Measurements from ENCODE around the gene PPP4R2.
A peak's percentile ranks its signal among the peaks of the same experiment; 100 is the strongest.

Gene PPP4R2

DNA sequence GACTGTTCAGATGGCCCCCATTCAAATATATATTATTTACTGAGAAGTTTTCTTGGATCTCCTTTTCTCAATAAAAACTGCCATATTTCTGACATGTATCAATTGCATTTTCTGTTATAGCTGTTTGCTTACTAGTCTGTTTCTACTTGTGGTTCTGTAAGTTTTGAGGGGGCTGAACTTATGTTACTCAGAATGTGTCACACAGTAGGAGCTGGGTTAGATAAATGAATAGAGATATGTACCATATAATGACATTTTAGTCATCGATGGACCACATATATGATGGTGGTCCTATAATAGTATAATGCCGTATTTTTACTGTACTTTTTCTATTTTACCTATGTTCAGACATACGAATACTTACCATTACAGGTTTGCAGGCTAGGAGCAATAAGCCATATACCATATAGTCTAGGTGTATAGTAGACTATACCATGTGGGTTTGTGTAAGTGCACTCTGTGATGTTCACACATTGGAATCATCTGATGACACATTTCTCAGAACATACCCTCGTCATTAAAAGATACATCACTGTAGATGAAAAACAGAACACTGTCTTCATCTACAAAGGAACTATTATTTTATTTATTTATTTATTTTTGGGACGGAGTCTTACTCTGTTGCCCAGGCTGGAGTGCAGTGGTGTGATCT lies 22.3 kb downstream of the PPP4R2 start:
- H3K27ac ChIP-seq, result no peak overlapping the region
- DNase-seq (ENCODE audit: low read depth, low spot score), result no peak

DNA sequence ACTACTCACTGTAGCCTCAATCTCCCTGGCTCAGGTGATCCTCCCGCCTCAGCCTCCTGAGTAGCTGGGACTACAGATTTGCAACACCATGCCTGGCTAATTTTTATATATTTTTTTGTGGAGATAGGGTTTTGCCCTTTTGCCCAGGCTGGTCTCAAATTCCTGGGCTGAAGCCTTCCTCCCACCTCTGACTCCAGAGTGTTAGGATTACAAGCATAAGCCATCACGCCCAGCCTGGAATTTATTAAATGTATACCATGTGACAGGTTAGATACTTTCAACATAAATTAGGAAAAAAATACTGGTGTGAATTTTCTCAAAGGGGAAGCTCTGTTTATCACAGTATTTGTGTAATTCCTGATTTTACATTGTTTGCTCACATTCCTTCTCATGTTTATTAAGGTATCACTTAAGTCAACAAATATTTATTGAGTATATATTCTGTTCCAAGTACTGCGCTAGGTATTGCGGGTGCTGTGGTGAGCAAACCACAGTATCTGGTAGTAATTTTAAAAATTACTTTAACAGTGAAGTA lies 24.8 kb downstream of the PPP4R2 start:
- no peak for DNase-seq (ENCODE audit: low read depth, low spot score)
- no peak overlapping the region for H3K27ac ChIP-seq

DNA sequence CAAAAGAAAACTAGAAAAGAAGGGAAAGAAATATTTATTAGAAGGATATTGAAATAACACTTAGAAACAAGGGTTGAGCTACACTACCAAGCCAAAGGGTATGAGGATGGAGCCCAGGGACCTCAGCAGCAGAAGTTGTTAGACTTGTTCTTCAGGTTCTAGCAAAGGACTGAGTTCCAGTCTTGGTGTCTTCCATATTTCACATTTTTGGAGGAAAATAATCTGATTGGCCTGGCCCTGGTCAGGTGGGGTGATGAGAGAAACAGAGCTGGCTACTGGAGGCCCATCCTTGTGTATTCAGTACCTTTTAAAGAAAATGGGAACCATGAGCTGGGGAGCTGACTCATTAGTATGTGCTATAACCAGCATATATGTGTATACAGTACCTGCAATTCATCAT lies 28.2 kb downstream of the PPP4R2 start:
- H3K27ac ChIP-seq, result peak overlapping the region; percentile 15
- DNase-seq (ENCODE audit: low read depth, low spot score), result no peak

GRCh38 chr3:73026111-73026759 lies 29.6 kb downstream of the PPP4R2 start:
- no peak for DNase-seq (ENCODE audit: low read depth, low spot score)
- no peak overlapping the region for H3K27ac ChIP-seq

DNA sequence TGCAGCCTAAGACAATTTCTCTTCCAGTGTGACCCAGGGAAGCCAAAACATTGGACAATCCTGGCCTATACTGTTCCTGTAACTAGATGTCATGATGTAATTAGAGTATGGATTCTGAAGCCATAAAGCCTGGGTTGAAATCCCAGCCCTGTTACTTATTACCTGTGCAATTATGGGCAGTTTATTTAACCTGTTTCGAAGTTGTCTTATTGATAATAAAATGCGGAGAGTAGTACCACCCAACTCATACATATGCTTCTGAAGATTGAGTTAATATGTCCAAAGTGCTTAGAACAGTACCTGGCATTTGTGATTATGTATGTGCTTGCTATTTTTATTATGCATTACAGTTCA lies 30.1 kb downstream of the PPP4R2 start:
- no peak overlapping the region for H3K27ac ChIP-seq
- no peak for DNase-seq (ENCODE audit: low read depth, low spot score)

DNA sequence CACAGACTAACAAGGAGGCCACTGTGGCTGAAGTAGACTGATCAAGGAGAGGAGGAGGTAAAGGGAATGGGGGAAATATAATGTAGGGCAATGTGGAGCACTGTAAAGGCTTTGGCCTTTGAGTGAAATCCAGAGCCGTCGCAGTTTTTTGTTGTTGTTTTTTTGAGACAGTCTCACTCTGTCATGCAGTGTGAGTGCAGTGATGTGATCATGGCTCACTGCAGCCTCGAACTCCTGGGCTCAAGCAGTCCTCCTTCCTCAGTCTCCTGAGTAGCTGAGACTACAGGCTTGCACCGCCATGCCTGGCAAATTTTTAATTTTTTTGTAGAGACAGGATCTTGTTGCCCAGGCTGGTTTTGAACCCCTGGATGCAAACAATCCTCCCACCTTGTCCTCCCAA lies 32.2 kb downstream of the PPP4R2 start:
- no peak for DNase-seq (ENCODE audit: low read depth, low spot score)
- peak overlapping the region; percentile 63 for H3K27ac ChIP-seq

DNA sequence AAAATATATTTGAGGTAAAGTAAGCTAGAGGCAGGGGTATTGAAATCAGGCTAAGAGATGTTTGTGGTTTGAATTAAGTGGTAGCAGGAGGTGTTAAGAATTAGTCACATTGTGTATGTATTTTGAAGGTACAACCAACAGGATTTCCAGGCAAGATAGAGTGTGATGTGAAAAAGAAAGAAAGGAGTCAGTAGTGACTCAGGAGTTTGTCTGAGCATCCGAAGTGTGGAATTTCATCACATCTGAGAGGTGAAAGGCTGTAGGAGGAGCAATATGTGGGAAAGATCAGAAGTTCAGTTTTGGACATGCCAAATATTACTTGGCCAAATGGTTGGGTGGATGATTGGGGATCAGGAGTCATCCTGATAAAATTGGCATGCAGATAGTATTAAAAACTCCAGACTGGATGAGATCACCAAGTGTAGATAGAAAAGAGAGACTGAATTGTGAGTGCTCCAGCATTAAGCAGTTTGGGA lies 32.7 kb downstream of the PPP4R2 start:
- DNase-seq (ENCODE audit: low read depth, low spot score), result peak; percentile 67
- peak overlapping the region; percentile 63 for H3K27ac ChIP-seq

DNA sequence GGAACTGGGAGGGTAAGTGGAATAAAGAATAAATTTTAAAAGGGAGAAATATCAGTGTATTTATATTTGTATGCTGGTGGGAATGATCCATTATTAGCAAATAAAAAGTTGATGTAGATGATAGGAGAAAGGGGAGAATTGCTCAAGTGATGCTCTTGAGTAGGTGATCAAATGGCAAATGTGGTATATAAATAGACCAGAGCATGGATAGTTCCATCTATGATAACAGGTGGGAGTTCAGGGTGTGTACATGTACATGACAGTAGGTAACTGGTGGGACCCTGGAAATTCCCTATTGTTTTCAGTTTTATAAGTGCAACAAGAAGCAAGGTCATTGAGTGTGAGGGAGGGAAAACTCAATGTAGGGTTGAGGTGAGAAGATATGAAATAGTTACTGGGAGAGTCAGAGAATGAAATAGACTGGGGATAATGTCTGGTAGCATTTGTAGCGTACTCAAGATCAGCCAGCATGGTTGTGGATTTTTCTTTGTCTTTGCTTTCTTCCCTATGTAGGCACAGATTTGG lies 33.5 kb downstream of the PPP4R2 start:
- H3K27ac ChIP-seq, result peak overlapping the region; percentile 63
- DNase-seq (ENCODE audit: low read depth, low spot score), result no peak

DNA sequence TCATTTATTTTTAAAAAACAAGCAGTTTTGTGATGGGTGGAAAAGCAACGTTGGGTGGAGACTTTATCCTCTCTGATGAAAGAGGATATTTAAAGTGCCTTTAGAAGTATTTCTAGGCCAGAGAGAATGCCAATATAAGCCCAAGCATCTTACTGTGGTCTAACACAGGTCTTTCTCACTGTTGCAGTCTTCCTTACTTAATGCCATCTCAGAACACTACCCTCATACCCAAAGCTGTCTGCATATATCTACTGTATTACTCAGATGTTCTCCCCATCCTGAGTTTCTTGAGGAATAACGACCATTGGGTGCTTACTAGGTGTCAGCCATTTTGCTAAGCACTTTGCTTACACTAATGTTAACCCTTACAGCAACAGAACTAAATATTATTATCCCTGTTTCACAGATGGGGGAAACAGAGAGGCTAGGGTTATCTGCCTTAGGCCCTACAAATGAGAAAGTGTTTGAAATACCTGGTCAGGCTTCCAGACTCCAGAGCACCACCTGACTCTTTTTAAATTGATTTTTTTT lies 35.0 kb downstream of the PPP4R2 start:
- no peak overlapping the region for H3K27ac ChIP-seq
- DNase-seq (ENCODE audit: low read depth, low spot score), result no peak

GRCh38 chr3:73036694-73037591 lies 40.3 kb downstream of the PPP4R2 start:
- DNase-seq (ENCODE audit: low read depth, low spot score), result no peak
- peak overlapping the region; percentile 25 for H3K27ac ChIP-seq

GRCh38 chr3:73041537-73041936 lies 44.9 kb downstream of the PPP4R2 start:
- DNase-seq (ENCODE audit: low read depth, low spot score), result no peak
- no peak overlapping the region for H3K27ac ChIP-seq

GRCh38 chr3:73043414-73043813 lies 46.8 kb downstream of the PPP4R2 start:
- no peak overlapping the region for H3K27ac ChIP-seq

DNA sequence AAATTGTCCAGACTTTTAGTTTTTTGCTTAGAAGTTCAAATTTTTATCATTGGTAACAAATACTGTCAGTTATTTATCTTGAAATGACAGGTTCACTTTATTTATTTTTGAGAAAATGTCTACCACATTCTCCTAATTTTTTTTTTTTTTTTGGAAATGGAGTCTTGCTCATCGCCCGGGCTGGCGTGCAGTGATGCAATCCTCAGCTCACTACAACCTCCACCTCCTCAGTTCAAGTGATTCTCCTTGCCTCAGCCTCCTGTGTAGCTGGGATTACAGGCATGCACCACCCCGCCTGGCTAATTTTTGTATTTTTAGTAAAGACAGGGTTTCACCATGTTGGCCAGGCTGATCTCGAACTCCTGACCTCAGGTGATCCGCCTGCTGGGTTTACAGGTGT lies 48.8 kb downstream of the PPP4R2 start:
- DNase-seq (ENCODE audit: low read depth, low spot score), result no peak
- no peak overlapping the region for H3K27ac ChIP-seq

More at GRCh38 chr3:73043414-73043813, 46.8 kb downstream of the PPP4R2 start:
- no peak for DNase-seq (ENCODE audit: low read depth, low spot score)

GRCh38 chr3:73046195-73046594 lies 49.6 kb downstream of the PPP4R2 start:
- no peak overlapping the region for H3K27ac ChIP-seq
- no peak for DNase-seq (ENCODE audit: low read depth, low spot score)

- no peak overlapping the region for H3K27ac ChIP-seq
- DNase-seq (ENCODE audit: low read depth, low spot score), result no peak
These were observed 52.7 kb downstream of the PPP4R2 start for GRCh38 chr3:73049319-73049718.

DNA sequence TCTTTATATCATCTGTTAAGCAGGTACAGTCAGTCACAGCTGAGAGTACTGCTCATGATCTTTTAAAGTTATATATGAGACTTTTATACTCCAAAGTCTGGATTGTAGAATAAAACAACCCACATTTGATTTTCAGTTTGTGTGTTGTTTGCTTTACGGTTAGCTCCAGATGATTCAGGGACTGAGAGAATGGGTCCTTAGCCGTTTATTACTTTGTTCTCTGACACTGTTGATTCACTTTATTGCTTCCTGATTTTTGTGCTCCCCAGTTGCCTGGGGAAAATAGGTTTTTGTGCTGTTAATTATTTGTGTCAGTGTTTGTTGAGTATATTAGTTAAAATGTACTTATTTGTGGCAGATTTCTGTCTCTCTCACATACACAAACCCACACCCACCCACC lies 56.2 kb downstream of the PPP4R2 start:
- no peak for DNase-seq (ENCODE audit: low read depth, low spot score)
- H3K27ac ChIP-seq, result peak overlapping the region; percentile 18

DNA sequence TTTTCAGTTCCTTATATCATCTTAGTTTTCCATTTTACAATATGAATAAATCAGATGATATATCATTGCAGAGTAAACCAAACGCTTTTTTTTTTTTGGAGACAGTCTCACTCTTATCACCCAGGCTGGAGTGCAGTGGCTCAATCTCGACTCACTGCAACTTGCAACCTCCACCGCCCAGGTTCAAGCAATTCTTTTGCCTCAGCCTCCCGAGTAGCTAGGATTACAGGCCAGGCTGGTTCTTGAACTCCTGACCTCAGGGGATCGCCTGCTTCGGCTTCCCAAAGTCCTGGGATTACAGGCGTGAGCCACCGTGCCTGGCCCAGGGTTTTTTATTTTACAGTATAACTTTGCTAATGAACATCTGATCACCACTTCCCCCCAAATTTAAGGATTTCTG lies 59.0 kb downstream of the PPP4R2 start:
- DNase-seq (ENCODE audit: low read depth, low spot score), result no peak
- peak overlapping the region; percentile 18 for H3K27ac ChIP-seq

GRCh38 chr3:73056014-73056844 lies 59.6 kb downstream of the PPP4R2 start:
- peak overlapping the region; percentile 18 for H3K27ac ChIP-seq
- DNase-seq (ENCODE audit: low read depth, low spot score), result no peak

DNA sequence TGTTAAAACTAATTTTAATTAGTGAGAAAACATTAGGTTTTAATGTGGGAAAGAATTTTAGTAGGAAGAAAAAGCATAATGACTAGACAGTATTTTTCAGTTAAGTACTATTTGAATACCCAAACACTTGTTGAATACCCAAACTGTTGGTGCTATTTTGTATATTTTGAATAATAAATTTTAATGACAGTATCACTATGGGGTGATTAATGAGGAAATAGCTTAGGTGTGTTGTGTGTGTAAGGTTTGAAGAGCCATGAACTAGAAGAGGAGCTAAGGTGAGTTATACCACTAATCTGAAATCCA lies 60.2 kb downstream of the PPP4R2 start:
- DNase-seq (ENCODE audit: low read depth, low spot score), result no peak
- H3K27ac ChIP-seq, result no peak overlapping the region

- H3K27ac ChIP-seq, result no peak overlapping the region
These were observed 63.7 kb downstream of the PPP4R2 start for GRCh38 chr3:73060302-73060723.

More at GRCh38 chr3:73060302-73060723, 63.7 kb downstream of the PPP4R2 start:
- no peak for DNase-seq (ENCODE audit: low read depth, low spot score)
